Omental fat pad (tissue), 4 donors: ENCODE data around the gene MOV10L1. TPM values are rescaled to one million over a fixed set of nuclear protein-coding genes. Genes with fewer than 3 reads are reported as not detected.

Experiments used
- ATAC-seq: fragments of 150-250 bp; one replicate; pipeline ENCODE4 v1.9.1; 2016; ENCODE audit warnings: mild to moderate bottlenecking, moderate library complexity; ENCODE audit not compliant: low FRiP score
- DNase-seq: peaks from one replicate; pipeline ENCODE4 v3.0.0-alpha.2; 2019; ENCODE audit warnings: low spot score
- CTCF ChIP-seq, 3 donors: fragments of 450-650 bp; IDR thresholded peaks; one replicate each; pipeline ENCODE4 v1.5.1; 2016 to 2017; ENCODE audit warnings: antibody characterized with exemption in 3 of 3, mild to moderate bottlenecking in 3 of 3, moderate library complexity in 2 of 3
- total RNA-seq, 4 donors: library from RNA; depleted of rRNA; stranded (reverse); fragments of >200 nt; gene quantifications; one replicate each; pipeline ENCODE4 v1.1.0, GENCODE V29; 2016

The MOV10L1 gene
- total RNA-seq, 4 donors from 2014 or later = 0.36 to 2.5 (median 0.97) TPM

DNA sequence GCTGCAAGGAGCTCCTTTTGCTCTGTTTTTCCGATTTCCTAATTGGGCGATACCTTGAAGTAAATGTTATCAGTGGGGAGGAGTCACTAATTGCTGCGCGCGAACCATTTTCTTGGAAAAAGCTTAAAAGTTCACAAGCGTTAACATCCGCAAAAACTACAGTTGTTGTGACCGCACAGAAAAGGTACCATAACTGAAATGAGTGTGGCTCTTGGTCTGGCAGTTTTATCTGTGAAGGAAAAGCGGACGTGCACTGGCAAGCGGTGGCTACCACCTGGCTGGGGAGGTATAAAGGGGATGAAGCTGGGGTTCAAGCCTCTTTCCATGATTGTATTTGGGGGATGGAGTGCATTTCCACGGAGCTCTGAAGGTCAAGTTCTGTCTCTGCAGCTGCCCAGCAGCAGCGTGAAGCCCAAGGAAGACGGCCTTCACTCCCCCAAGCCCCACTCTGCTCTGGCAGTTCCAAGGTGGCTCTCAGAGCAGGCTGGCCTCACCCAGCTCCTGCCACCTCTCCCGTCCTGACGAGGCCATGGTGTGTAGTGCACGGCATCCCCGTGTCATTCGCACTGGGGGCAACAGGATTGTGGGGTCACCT is 27.5 kb downstream of the MOV10L1 start:
- DNase-seq = no peak
- TF ChIP-seq CTCF (IDR thresholded peaks at IDR 0.05) = no peak

DNA sequence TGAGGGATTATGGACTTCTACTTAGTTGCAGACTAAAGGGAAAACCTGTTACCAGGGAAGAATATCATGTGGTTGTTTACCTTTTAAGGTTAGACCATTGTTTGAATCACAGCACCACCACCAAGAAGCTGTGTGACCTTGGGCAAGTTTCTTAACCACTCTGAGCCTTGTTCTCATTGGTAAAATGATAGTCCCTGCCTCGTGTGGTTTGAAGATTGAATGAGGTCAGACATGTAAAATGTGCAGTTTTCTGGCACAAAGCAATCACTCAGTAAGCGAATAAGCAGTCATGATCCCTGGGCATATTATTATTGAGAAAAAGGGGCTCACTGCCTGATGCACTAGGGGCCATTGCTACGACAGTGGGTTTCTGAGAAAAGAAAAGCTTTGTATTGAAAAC is 28.3 kb downstream of the MOV10L1 start:
- ATAC-seq (no peak), DNase-seq (no peak)
- no peak for TF ChIP-seq CTCF (IDR thresholded peaks at IDR 0.05)

More for the DNA sequence above, 27.5 kb downstream of the MOV10L1 start:
- ATAC-seq = no peak

GRCh38 chr22:50118557-50119168 is 28.9 kb downstream of the MOV10L1 start:
- TF ChIP-seq CTCF (IDR thresholded peaks at IDR 0.05) = no peak
- DNase-seq = peak; percentile 38
- peak; percentile 80 for ATAC-seq

- TF ChIP-seq CTCF (IDR thresholded peaks at IDR 0.05) = no peak
- ATAC-seq (no peak), DNase-seq (no peak)
These were observed 29.5 kb downstream of the MOV10L1 start for GRCh38 chr22:50119169-50119767.

DNA sequence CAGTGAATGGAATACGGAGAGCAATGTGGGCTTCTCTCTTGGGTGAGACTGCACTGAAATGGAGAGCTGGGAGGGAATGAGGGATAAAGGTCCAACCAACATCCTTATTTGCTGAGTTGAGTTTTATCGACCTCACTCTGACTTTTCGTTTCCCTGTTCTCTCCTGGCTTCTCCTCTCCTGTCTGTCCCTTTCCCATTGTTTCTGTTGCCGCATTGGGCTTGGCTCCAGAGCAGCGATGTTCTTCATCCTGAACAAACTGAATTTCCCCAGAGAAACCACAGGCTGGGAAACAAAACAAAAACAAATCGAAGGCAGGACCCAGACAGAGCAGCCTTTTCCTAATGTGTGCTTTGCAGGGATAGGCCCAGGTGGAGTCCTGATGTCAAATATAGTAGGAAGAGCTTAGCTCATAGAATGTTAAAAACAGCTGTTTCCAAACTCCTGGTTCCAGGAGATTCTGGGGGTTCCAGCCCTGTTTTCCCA is 30.0 kb downstream of the MOV10L1 start:
- no peak for TF ChIP-seq CTCF (IDR thresholded peaks at IDR 0.05)
- DNase-seq (no peak), ATAC-seq (no peak)

DNA sequence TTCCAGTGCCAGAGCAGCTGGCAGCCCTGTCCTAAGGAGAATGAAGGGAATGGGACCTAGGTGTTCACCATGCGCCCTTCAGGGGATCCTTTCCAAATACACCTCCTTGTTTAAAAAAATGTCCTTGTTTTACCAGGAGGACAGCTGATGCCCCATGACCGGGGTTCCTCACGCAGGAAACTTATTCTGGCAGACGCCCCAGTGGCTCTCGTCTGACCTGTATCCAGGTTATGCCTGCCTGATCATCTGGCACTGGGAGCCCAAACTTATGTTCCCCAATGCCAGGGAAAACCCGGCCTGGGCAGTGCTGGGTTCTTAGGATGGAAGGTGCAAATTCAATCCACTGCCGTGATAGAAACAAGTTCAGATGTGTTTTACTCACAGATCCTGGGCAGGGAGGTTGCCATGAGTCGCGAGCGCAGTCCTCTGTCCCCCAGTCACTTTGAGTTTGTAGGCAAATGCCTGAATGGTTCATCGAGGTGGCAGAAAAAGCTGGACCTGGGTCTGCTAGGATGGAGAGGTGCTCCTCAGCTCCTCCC is 31.5 kb downstream of the MOV10L1 start:
- ATAC-seq (no peak), DNase-seq (no peak)
- no peak for TF ChIP-seq CTCF (IDR thresholded peaks at IDR 0.05)
